Skeletal muscle satellite cell (primary cell): ENCODE measurements around the gene HS3ST5.
"Not testable (repeated sequence)": the region's sequence is repeated elsewhere in the genome, so short reads cannot be mapped to it uniquely, and the experiment has no call there.

ENCODE experiments used
- H3K27me3 ChIP-seq: 2 replicates; pipeline ENCODE4 v1.7.0; 2013; ENCODE audit warnings: low read length; ENCODE audit not compliant: control insufficient read depth, insufficient read depth
- H3K36me3 ChIP-seq: 2 replicates; pipeline ENCODE4 v1.7.0; 2013; ENCODE audit warnings: mild to moderate bottlenecking, control low read depth, low read length; ENCODE audit not compliant: insufficient read depth
- H3K4me1 ChIP-seq: 2 replicates; pipeline ENCODE4 v1.7.0; 2013; ENCODE audit warnings: low read length; ENCODE audit not compliant: control insufficient read depth, insufficient read depth
- H3K4me2 ChIP-seq: 2 replicates; pipeline ENCODE4 v1.7.0; 2013; ENCODE audit warnings: mild to moderate bottlenecking, low read length
- H3K4me3 ChIP-seq: 2 replicates; pipeline ENCODE4 v1.7.0; 2013; ENCODE audit warnings: low read length
- H3K9ac ChIP-seq: 2 replicates; pipeline ENCODE4 v1.7.0; 2013; ENCODE audit warnings: mild to moderate bottlenecking, low read depth, low read length, moderate library complexity
- H3K9me3 ChIP-seq: replicated peaks from 2 replicates; pipeline ENCODE4 v1.7.0; 2013; ENCODE audit warnings: mild to moderate bottlenecking, control low read depth, low read length

Gene HS3ST5

GRCh38 chr6:114327074-114327473, 15.7 kb downstream of the HS3ST5 start:
- no peak overlapping the region for H3K4me3 ChIP-seq
- H3K27me3 ChIP-seq = no peaks in the 10 kb centered on the region
- H3K4me1 ChIP-seq = no peaks in the 10 kb centered on the region
- no peaks in the 10 kb centered on the region for H3K9me3 ChIP-seq
- no peak overlapping the region for H3K4me2 ChIP-seq
- H3K36me3 ChIP-seq = no peaks in the 10 kb centered on the region
- H3K9ac ChIP-seq = no peak overlapping the region

GRCh38 chr6:114323784-114324183, 19.0 kb downstream of the HS3ST5 start:
- no peaks in the 10 kb centered on the region for H3K9me3 ChIP-seq
- H3K27me3 ChIP-seq = no peaks in the 10 kb centered on the region
- no peak overlapping the region for H3K9ac ChIP-seq
- H3K4me2 ChIP-seq = no peak overlapping the region
- H3K36me3 ChIP-seq = no peaks in the 10 kb centered on the region
- H3K4me3 ChIP-seq = no peak overlapping the region
- no peaks in the 10 kb centered on the region for H3K4me1 ChIP-seq

GRCh38 chr6:114319749-114320148, 23.1 kb downstream of the HS3ST5 start:
- Histone ChIP-seq H3K9me3 (no peaks in the 10 kb centered on the region), H3K4me1 (no peaks in the 10 kb centered on the region), H3K4me3 (no peak overlapping the region), H3K27me3 (no peaks in the 10 kb centered on the region), H3K4me2 (no peak overlapping the region), H3K9ac (no peak overlapping the region), H3K36me3 (no peaks in the 10 kb centered on the region)

- H3K36me3 ChIP-seq = no peaks in the 10 kb centered on the region
- no peaks in the 10 kb centered on the region for H3K4me1 ChIP-seq
- no peak overlapping the region for H3K9ac ChIP-seq
- no peak overlapping the region for H3K4me2 ChIP-seq
- no peaks in the 10 kb centered on the region for H3K9me3 ChIP-seq
- H3K4me3 ChIP-seq = no peak overlapping the region
- no peaks in the 10 kb centered on the region for H3K27me3 ChIP-seq
Measured at GRCh38 chr6:114315831-114316595, 26.8 kb downstream of the HS3ST5 start.

GRCh38 chr6:114313816-114314215, 29.0 kb downstream of the HS3ST5 start:
- not testable (repeated sequence) for H3K4me3 ChIP-seq, H3K4me2 ChIP-seq, H3K9ac ChIP-seq

GRCh38 chr6:114312931-114313330, 29.9 kb downstream of the HS3ST5 start:
- no peaks in the 10 kb centered on the region for H3K4me1 ChIP-seq

More at GRCh38 chr6:114313816-114314215, 29.0 kb downstream of the HS3ST5 start:
- H3K9me3 ChIP-seq, H3K27me3 ChIP-seq, H3K36me3 ChIP-seq, H3K4me1 ChIP-seq: not testable (repeated sequence)

GRCh38 chr6:114310053-114310452, 32.8 kb downstream of the HS3ST5 start:
- Histone ChIP-seq H3K4me3 (no peak overlapping the region), H3K36me3 (no peaks in the 10 kb centered on the region), H3K27me3 (no peaks in the 10 kb centered on the region), H3K4me1 (no peaks in the 10 kb centered on the region), H3K9me3 (no peaks in the 10 kb centered on the region), H3K9ac (no peak overlapping the region), H3K4me2 (no peak overlapping the region)

More at GRCh38 chr6:114312931-114313330, 29.9 kb downstream of the HS3ST5 start:
- no peak overlapping the region for H3K4me2 ChIP-seq
- no peaks in the 10 kb centered on the region for H3K36me3 ChIP-seq
- no peaks in the 10 kb centered on the region for H3K27me3 ChIP-seq
- no peak overlapping the region for H3K4me3 ChIP-seq
- no peaks in the 10 kb centered on the region for H3K9me3 ChIP-seq
- no peak overlapping the region for H3K9ac ChIP-seq

- H3K9me3 ChIP-seq = no peaks in the 10 kb centered on the region
- H3K27me3 ChIP-seq = no peaks in the 10 kb centered on the region
- H3K4me2 ChIP-seq = no peak overlapping the region
- peaks cover 4% of the 10 kb centered on the region for H3K4me1 ChIP-seq
- H3K4me3 ChIP-seq = no peak overlapping the region
- H3K9ac ChIP-seq = no peak overlapping the region
- no peaks in the 10 kb centered on the region for H3K36me3 ChIP-seq
Measured at GRCh38 chr6:114304304-114304887, 38.4 kb downstream of the HS3ST5 start.

GRCh38 chr6:114301596-114302219, 41.1 kb downstream of the HS3ST5 start:
- Histone ChIP-seq H3K4me1 (peaks cover 4% of the 10 kb centered on the region), H3K36me3 (no peaks in the 10 kb centered on the region), H3K9me3 (no peaks in the 10 kb centered on the region), H3K4me2 (no peak overlapping the region), H3K9ac (no peak overlapping the region), H3K27me3 (no peaks in the 10 kb centered on the region), H3K4me3 (no peak overlapping the region)

- no peaks in the 10 kb centered on the region for H3K4me1 ChIP-seq
Measured at GRCh38 chr6:114297135-114297534, 45.7 kb downstream of the HS3ST5 start.

GRCh38 chr6:114292431-114292830, 50.4 kb downstream of the HS3ST5 start:
- H3K36me3 ChIP-seq = no peaks in the 10 kb centered on the region
- H3K9ac ChIP-seq = no peak overlapping the region
- no peaks in the 10 kb centered on the region for H3K27me3 ChIP-seq
- no peak overlapping the region for H3K4me2 ChIP-seq
- H3K9me3 ChIP-seq = no peaks in the 10 kb centered on the region
- H3K4me3 ChIP-seq = no peak overlapping the region
- H3K4me1 ChIP-seq = no peaks in the 10 kb centered on the region

More at GRCh38 chr6:114297135-114297534, 45.7 kb downstream of the HS3ST5 start:
- Histone ChIP-seq H3K4me3 (no peak overlapping the region), H3K4me2 (no peak overlapping the region), H3K9ac (no peak overlapping the region), H3K36me3 (no peaks in the 10 kb centered on the region), H3K9me3 (no peaks in the 10 kb centered on the region), H3K27me3 (no peaks in the 10 kb centered on the region)
